HepG2 (cell line): ENCODE results near the gene EFEMP2. TPM values are rescaled to one million over a fixed set of nuclear protein-coding genes. Genes with fewer than 3 reads are reported as not detected.

Experiments used
- CHCHD3 ChIP-seq: sonication (generic); formaldehyde crosslinking; IDR thresholded peaks from 2 replicates; pipeline ENCODE4 v1.8.0; 2022; ENCODE audit warnings: mild to moderate bottlenecking, missing genetic modification reagents, moderate library complexity
- DNMT3B ChIP-seq: conservative IDR thresholded peaks from 2 replicates; pipeline ENCODE4 v1.6.1; 2016; ENCODE audit warnings: missing biosample characterization, control low read depth
- MXD1 ChIP-seq: sonication (generic); formaldehyde crosslinking; IDR thresholded peaks from 2 replicates; pipeline ENCODE4 v1.4.0; 2020; ENCODE audit warnings: mild to moderate bottlenecking, missing genetic modification reagents
- POGZ ChIP-seq: sonication (generic); formaldehyde crosslinking; IDR thresholded peaks from 2 replicates; pipeline ENCODE4 v1.4.0; 2020; ENCODE audit warnings: mild to moderate bottlenecking, missing genetic modification reagents
- SIN3B ChIP-seq: fragments of 150-350 bp; IDR thresholded peaks from 2 replicates; pipeline ENCODE4 v1.6.1; 2014; ENCODE audit warnings: low read length
- STAG1 ChIP-seq: sonication (generic); formaldehyde crosslinking; IDR thresholded peaks from 2 replicates; pipeline ENCODE4 v1.4.0; 2020; ENCODE audit warnings: missing genetic modification reagents
- U2AF1 ChIP-seq: fragments of 200-400 bp; formaldehyde crosslinking; optimal IDR thresholded peaks from 2 replicates; pipeline ENCODE3; 2017; ENCODE audit warnings: mild to moderate bottlenecking, low read depth, low read length
- ZBTB8A ChIP-seq: sonication (generic); formaldehyde crosslinking; IDR thresholded peaks from 2 replicates; pipeline ENCODE4 v1.4.0; 2020; ENCODE audit warnings: mild to moderate bottlenecking, low read depth, missing genetic modification reagents, borderline replicate concordance
- ZNF343 ChIP-seq: sonication (generic); formaldehyde crosslinking; IDR thresholded peaks from 2 replicates; pipeline ENCODE4 v1.4.0; 2020; ENCODE audit warnings: mild to moderate bottlenecking, missing genetic modification reagents
- ZNF556 ChIP-seq: sonication (generic); formaldehyde crosslinking; IDR thresholded peaks from 2 replicates; pipeline ENCODE4 v1.4.0; 2020; ENCODE audit warnings: mild to moderate bottlenecking, missing genetic modification reagents, borderline replicate concordance
- ZNF609 ChIP-seq: sonication (generic); formaldehyde crosslinking; IDR thresholded peaks from 2 replicates; pipeline ENCODE4 v1.4.0; 2020; ENCODE audit warnings: mild to moderate bottlenecking, missing genetic modification reagents, borderline replicate concordance
- ZNF687 ChIP-seq: sonication (generic); formaldehyde crosslinking; IDR thresholded peaks from 2 replicates; pipeline ENCODE4 v1.5.1; 2020; ENCODE audit warnings: mild to moderate bottlenecking, missing genetic modification reagents, moderate library complexity
- ZNF772 ChIP-seq: sonication (generic); formaldehyde crosslinking; IDR thresholded peaks from 2 replicates; pipeline ENCODE4 v1.5.0; 2020; ENCODE audit warnings: mild to moderate bottlenecking, missing genetic modification reagents
- ZNF788 ChIP-seq: sonication (generic); formaldehyde crosslinking; IDR thresholded peaks from 2 replicates; pipeline ENCODE4 v1.5.0; 2020; ENCODE audit warnings: mild to moderate bottlenecking, missing genetic modification reagents, borderline replicate concordance
- ZSCAN21 ChIP-seq: sonication (generic); formaldehyde crosslinking; IDR thresholded peaks from 2 replicates; pipeline ENCODE4 v1.8.0; 2022; ENCODE audit warnings: mild to moderate bottlenecking, missing genetic modification reagents, moderate library complexity, borderline replicate concordance
- ZSCAN22 ChIP-seq: sonication (generic); formaldehyde crosslinking; IDR thresholded peaks from 2 replicates; pipeline ENCODE4 v1.4.0; 2020; ENCODE audit warnings: mild to moderate bottlenecking, missing genetic modification reagents
- polyA plus RNA-seq, 8 experiments: library from polyadenylated mRNA; depleted of rRNA in 3 of 8; stranded (reverse) in 7 of 8; unstranded in 1 of 8; fragments of >200 nt; fragmentation: Illumina TruSeq in 4 of 8; extraction: Trizol in 4 of 8; gene quantifications; 2 replicates each; pipeline versions ENCODE4 v1.2.1 to v1.2.3, GENCODE V29; 2011 to 2016; ENCODE audit warnings: low read depth in 4 of 8, missing spikeins in 1 of 8, mixed read lengths in 1 of 8; ENCODE audit not compliant: insufficient read depth in 1 of 8
- total RNA-seq, 5 experiments: library from RNA; depleted of rRNA; stranded (reverse); fragments of >200 nt; fragmentation: Illumina TruSeq; extraction: Trizol; gene quantifications; 2 replicates each; pipeline ENCODE4 v1.2.3, GENCODE V29; 2016; ENCODE audit warnings: low read depth in 1 of 5
- TF ChIP-seq, protein P1 (sequence below): sonication (generic); formaldehyde crosslinking; IDR thresholded peaks from 2 replicates; pipeline ENCODE4 v1.4.0; 2020; ENCODE audit warnings: mild to moderate bottlenecking, missing genetic modification reagents

The EFEMP2 gene
- total and polyA plus RNA-seq, 2 of the 13 experiments (the other 11 are each of a cell fraction or from before 2014, with no cell fraction given): 7.4 to 29.7 TPM

DNA sequence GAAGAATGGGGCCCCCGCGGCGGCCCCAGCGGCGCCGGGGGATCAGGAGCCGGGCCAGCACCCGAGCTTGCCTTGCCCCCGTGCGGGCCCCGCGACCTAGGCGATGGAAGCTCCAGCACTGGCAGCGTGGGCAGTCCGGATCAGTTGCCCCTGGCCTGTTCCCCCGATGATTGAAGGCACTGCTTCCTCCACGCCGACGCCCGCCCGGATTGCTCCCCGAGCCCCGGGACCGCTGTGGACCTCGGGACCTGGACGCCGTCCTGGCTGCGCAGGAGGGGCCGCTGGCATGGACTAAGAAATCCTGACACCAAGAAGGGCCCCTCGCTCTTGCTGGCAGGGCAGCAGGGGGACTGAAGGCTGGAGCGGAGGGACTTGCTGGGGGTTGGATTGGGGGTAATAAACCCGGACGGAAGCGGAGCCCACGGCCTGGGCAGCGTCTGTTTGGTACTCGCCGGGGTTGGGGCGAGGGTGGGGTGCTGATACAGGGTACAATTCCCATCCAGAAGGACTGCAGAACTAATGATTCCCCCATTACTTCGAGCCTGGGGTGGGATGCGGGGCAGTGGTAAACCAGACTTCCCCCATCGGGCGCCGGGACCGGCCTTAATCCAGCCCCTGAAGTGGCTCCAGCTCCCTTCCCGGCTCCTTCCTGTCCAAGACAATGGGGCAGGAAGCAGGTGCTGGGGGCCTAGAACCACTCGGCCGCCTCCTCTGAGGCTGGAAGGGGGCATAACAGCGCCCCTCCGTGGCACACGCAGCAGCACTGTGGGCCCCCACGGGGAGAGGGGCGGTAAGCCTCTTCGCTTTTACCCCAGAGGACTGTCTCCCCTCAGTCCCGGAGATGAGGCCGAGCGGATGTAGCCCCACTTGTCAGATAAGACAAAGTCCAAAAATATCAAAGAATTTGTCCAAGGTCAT is 18.9 kb upstream of the EFEMP2 start (continued):
- TF ChIP-seq ZNF687 (peak; percentile 78), ZBTB8A (CRISPR knock-in tag) (no peak), ZSCAN21 (CRISPR knock-in tag) (peak; percentile 61; the same call in 1 of the 2 replicates), DNMT3B (CRISPR knock-in tag) (0 out of 2 replicates have a peak, but pooled peaks have one; percentile 9), MXD1 (CRISPR knock-in tag) (0 out of 2 replicates have a peak, but pooled peaks have one; percentile 0), ZNF343 (0 out of 2 replicates have a peak, but pooled peaks have one; percentile 3), CHCHD3 (CRISPR knock-in tag) (no peak), ZNF788 (CRISPR knock-in tag) (peak; percentile 75; the same call in 1 of the 2 replicates), ZNF609 (peak; percentile 64), ZNF772 (CRISPR knock-in tag) (peak; percentile 54; the same call in 1 of the 2 replicates), POGZ (CRISPR knock-in tag) (peak; percentile 53), STAG1 (CRISPR knock-in tag) (peak; percentile 39), ZSCAN22 (no peak), U2AF1 (peak; percentile 8), ZNF556 (CRISPR knock-in tag) (0 out of 2 replicates have a peak, but pooled peaks have one; percentile 51), SIN3B (no peak)
- TF ChIP-seq, protein P1, sequence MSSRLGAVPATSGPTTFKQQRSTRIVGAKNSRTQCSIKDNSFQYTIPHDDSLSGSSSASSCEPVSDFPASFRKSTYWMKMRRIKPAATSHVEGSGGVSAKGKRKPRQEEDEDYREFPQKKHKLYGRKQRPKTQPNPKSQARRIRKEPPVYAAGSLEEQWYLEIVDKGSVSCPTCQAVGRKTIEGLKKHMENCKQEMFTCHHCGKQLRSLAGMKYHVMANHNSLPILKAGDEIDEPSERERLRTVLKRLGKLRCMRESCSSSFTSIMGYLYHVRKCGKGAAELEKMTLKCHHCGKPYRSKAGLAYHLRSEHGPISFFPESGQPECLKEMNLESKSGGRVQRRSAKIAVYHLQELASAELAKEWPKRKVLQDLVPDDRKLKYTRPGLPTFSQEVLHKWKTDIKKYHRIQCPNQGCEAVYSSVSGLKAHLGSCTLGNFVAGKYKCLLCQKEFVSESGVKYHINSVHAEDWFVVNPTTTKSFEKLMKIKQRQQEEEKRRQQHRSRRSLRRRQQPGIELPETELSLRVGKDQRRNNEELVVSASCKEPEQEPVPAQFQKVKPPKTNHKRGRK (CRISPR knock-in tag): no peak
